ENCODE results near the gene PAX3.

GRCh38 chr2:222298001-222298310, 842 bp downstream of the PAX3 start:
- no peak for TF ChIP-seq TEAD1 (CRISPR knock-in tag; IDR thresholded peaks at IDR 0.05)
- TF ChIP-seq CTCF (IDR thresholded peaks at IDR 0.05): no peak
- no peak for TF ChIP-seq SP1 (CRISPR knock-in tag; conservative IDR thresholded peaks at IDR 0.05)

All from WTC11 (cell line).